Cardiac muscle cell (in vitro differentiated cells and primary cell): Measurements from ENCODE around the gene BMP2K. TPM values are rescaled to one million over a fixed set of nuclear protein-coding genes. Genes with fewer than 3 reads are reported as not detected.

Experiments
- DNase-seq, 2 donors: peaks; one replicate each; pipeline versions ENCODE4 v3.0.0 to v3.0.0-alpha.2; 2010 to 2017; ENCODE audit warnings: low read depth in 1 of 2, low spot score in 1 of 2
- H3K27ac ChIP-seq: fragments of 200-600 bp; sonication (generic); 2 replicates; pipeline ENCODE4 v1.5.1; 2016
- H3K27me3 ChIP-seq: fragments of 200-600 bp; sonication (generic); 2 replicates; pipeline ENCODE4 v1.6.0; 2016; ENCODE audit warnings: control low read depth
- H3K36me3 ChIP-seq: fragments of 200-600 bp; sonication (generic); 2 replicates; pipeline ENCODE4 v1.5.1; 2016; ENCODE audit warnings: control low read depth
- H3K4me1 ChIP-seq: fragments of 200-600 bp; sonication (generic); 2 replicates; pipeline ENCODE4 v1.8.1; 2017; ENCODE audit warnings: low read depth, mild to moderate bottlenecking, mixed run types
- H3K4me3 ChIP-seq: fragments of 200-600 bp; sonication (generic); 2 replicates; pipeline ENCODE4 v1.5.1; 2016; ENCODE audit warnings: mild to moderate bottlenecking
- H3K9me3 ChIP-seq: fragments of 200-600 bp; sonication (generic); 2 replicates; pipeline ENCODE4 v1.5.1; 2017; ENCODE audit warnings: low read depth, mild to moderate bottlenecking, control low read depth
- polyA plus RNA-seq: library from polyadenylated mRNA; unstranded; fragments of >200 nt; fragmentation: Nextera tagmentation; extraction: Ambion mirVana; gene quantifications from 2 replicates; pipeline ENCODE4 v1.2.1, GENCODE V29; 2016
- total RNA-seq: library from RNA; depleted of rRNA; stranded (reverse); fragments of >200 nt; gene quantifications from 2 replicates; pipeline ENCODE4 v1.2.3, GENCODE V29; 2016
- TF ChIP-seq, protein P1 (sequence below): IDR thresholded peaks from 2 replicates; pipeline ENCODE4 v1.5.1; 2012; ENCODE audit warnings: low read depth, mild to moderate bottlenecking, low read length

Gene BMP2K
- total and polyA plus RNA-seq, 2 experiments from 2014 or later = 5.4 to 14.6 TPM

DNA sequence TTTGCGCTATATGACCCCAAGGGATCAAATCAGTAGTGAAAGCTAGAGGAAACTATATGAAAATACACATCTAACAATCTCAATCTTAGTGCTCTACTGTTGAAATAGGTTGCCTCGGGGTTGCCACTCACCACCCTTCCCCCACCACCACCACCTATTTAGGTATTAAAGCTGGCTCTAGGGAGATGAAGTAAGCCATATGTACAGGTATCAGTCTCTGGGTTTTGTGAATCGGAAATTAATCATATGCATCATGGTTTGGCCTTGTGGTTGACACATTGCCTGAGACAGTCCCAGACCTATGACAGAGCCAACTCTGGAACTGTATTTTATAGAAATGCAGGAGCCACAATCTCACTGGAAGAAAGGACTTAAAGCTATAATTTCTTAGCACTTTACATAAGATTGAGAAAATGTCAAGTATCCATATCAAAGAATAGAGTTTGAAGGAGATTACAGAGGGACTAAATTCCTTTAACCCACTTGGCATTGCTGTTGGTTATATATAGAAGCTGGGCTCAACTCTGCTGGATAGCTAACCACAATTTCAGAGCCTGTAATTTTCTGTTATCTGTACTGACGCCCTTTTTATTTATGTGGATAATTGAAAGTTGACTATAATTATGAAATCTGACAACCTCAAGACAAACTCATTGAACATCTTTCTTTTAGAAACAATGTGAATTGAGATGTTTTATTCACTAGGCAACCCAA lies 26.7 kb upstream of the BMP2K start:
- H3K4me1 ChIP-seq = peaks cover 9% of the 10 kb centered on the region
- DNase-seq = peak; percentile 19 to 36
- H3K9me3 ChIP-seq = no peaks in the 10 kb centered on the region
- H3K27ac ChIP-seq = no peak overlapping the region
- TF ChIP-seq, protein P1, sequence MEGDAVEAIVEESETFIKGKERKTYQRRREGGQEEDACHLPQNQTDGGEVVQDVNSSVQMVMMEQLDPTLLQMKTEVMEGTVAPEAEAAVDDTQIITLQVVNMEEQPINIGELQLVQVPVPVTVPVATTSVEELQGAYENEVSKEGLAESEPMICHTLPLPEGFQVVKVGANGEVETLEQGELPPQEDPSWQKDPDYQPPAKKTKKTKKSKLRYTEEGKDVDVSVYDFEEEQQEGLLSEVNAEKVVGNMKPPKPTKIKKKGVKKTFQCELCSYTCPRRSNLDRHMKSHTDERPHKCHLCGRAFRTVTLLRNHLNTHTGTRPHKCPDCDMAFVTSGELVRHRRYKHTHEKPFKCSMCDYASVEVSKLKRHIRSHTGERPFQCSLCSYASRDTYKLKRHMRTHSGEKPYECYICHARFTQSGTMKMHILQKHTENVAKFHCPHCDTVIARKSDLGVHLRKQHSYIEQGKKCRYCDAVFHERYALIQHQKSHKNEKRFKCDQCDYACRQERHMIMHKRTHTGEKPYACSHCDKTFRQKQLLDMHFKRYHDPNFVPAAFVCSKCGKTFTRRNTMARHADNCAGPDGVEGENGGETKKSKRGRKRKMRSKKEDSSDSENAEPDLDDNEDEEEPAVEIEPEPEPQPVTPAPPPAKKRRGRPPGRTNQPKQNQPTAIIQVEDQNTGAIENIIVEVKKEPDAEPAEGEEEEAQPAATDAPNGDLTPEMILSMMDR = no peak
- H3K27me3 ChIP-seq = no peaks in the 10 kb centered on the region
- no peaks in the 10 kb centered on the region for H3K36me3 ChIP-seq
- H3K4me3 ChIP-seq = no peak overlapping the region

GRCh38 chr4:78749972-78750727 lies 26.0 kb upstream of the BMP2K start:
- Histone ChIP-seq H3K9me3 (no peaks in the 10 kb centered on the region), H3K36me3 (no peaks in the 10 kb centered on the region), H3K27me3 (no peaks in the 10 kb centered on the region), H3K27ac (no peak overlapping the region), H3K4me3 (no peak overlapping the region), H3K4me1 (peaks cover 9% of the 10 kb centered on the region)
- no peak for DNase-seq
- TF ChIP-seq, protein P1 = no peak

- Histone ChIP-seq H3K4me1 (peaks cover 9% of the 10 kb centered on the region), H3K4me3 (no peak overlapping the region), H3K36me3 (no peaks in the 10 kb centered on the region), H3K27ac (no peak overlapping the region), H3K27me3 (no peaks in the 10 kb centered on the region), H3K9me3 (no peaks in the 10 kb centered on the region)
- no peak for DNase-seq
- TF ChIP-seq, protein P1 = no peak
Measured at GRCh38 chr4:78753091-78753490, 23.1 kb upstream of the BMP2K start.

DNA sequence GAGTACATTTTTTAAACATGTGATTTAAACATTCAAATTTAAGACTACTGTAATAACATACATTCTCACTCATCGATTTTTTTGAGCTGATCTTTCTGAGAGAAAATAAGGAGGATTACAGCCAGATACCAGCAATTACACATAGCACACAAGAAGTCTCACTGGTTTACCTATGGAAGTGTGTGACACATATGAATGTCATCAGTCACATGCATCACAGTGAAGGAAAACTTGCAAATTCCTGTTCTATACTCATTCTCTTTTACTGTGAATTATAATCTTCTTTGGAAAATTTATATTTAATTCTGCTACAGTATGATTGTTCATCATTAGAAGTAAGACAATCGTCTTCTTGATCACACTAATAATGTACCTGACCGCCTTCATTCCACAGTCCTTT lies 21.3 kb upstream of the BMP2K start:
- Histone ChIP-seq H3K27me3 (no peaks in the 10 kb centered on the region), H3K27ac (no peak overlapping the region), H3K4me3 (no peak overlapping the region), H3K36me3 (no peaks in the 10 kb centered on the region), H3K4me1 (peaks cover 3% of the 10 kb centered on the region), H3K9me3 (no peaks in the 10 kb centered on the region)
- TF ChIP-seq, protein P1 = no peak
- no peak for DNase-seq

DNA sequence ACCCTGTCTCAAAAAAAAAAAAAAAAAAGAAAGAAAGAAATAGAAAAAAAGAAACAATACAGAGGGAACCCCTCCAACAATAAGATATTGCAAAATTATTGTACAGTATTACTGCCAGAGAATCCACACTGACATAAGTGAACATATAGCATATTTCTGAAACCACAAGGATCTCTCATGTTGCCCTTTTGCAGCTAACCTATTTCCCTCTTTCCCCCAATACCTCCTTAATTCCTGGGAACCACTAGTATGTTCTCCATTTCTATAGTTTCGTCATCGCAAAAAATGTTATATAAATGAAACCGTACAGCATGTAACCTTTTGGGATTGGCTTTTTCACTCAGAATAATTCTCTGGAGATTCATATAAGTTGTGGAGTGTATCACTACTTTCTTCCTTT lies 20.0 kb upstream of the BMP2K start:
- Histone ChIP-seq H3K9me3 (no peaks in the 10 kb centered on the region), H3K4me3 (no peak overlapping the region), H3K36me3 (no peaks in the 10 kb centered on the region), H3K4me1 (no peaks in the 10 kb centered on the region), H3K27me3 (no peaks in the 10 kb centered on the region), H3K27ac (no peak overlapping the region)
- TF ChIP-seq, protein P1 = no peak
- no peak for DNase-seq
